C4-2B (cell line): ENCODE measurements around the gene BPHL.

Source experiments
- CTCF ChIP-seq: fragments of 450-650 bp; conservative IDR thresholded peaks from 2 replicates; pipeline ENCODE4 v1.5.1; 2017; ENCODE audit warnings: mild to moderate bottlenecking
- ZFX ChIP-seq: fragments of 450-650 bp; IDR thresholded peaks from 2 replicates; pipeline ENCODE4 v1.6.1; 2017

- TF ChIP-seq CTCF, result no peak
- TF ChIP-seq ZFX, result no peak
Observed at GRCh38 chr6:3195695-3196497, 77.4 kb downstream of the BPHL start.
